Endothelial cell of umbilical vein (primary cell): ENCODE data around the gene RAB40B. TPM values are rescaled to one million over a fixed set of nuclear protein-coding genes. Genes with fewer than 3 reads are reported as not detected.

Experiments used
- BruUV-seq: library from RNA; stranded (reverse); fragments of 400-500 nt; replicated peaks from 2 replicates; lab custom pipeline; 2021; lab: Mats Ljungman, UMichigan
- CTCF ChIA-PET: fragments of 300-600, 350-600 bp; sonication (Branson Sonifier 250); formaldehyde crosslinking; loops from one replicate; lab custom pipeline; 2021; ENCODE audit warnings: antibody characterized with exemption, inconsistent platforms; lab: Charles Lee
- POLR2A ChIA-PET: fragments of 300-600, 350-600 bp; sonication (Branson Sonifier 250); formaldehyde crosslinking; loops from one replicate; lab custom pipeline; 2021; ENCODE audit warnings: antibody characterized with exemption, inconsistent platforms; lab: Charles Lee
- DNase-seq: peaks from one replicate; pipeline ENCODE4 v3.0.0-alpha.2; 2011; ENCODE audit warnings: low read depth, low spot score
- FAIRE-seq: peaks from 2 replicates; lab custom pipeline; 2011; peaks lifted over from hg19 to GRCh38; lab: Jason Lieb, UNC
- H2AFZ ChIP-seq: 2 replicates; pipeline ENCODE4 v1.6.0; 2012; ENCODE audit warnings: low read depth, low read length, control low read depth, inconsistent platforms
- H3K27ac ChIP-seq: 2 replicates; pipeline ENCODE4 v1.5.1; 2011; ENCODE audit warnings: low read depth, mild to moderate bottlenecking, control low read depth, low read length, moderate library complexity; ENCODE audit not compliant: insufficient read depth
- H3K27me3 ChIP-seq, 2 experiments: 2 replicates each; pipeline versions ENCODE4 v1.6.0 to v1.6.1; 2011; ENCODE audit warnings: low read length in 2 of 2, mixed read lengths in 1 of 2; ENCODE audit not compliant: control insufficient read depth in 2 of 2, insufficient read depth in 2 of 2
- H3K36me3 ChIP-seq, 2 experiments: 2 replicates in 1 of 2; 3 replicates in 1 of 2; pipeline ENCODE4 v1.5.1; 2011; ENCODE audit warnings: low read length in 2 of 2, mild to moderate bottlenecking in 1 of 2, moderate library complexity in 1 of 2; ENCODE audit not compliant: control insufficient read depth in 2 of 2, insufficient read depth in 2 of 2; ENCODE audit errors: extremely low read depth in 1 of 2
- H3K4me1 ChIP-seq: 3 replicates; pipeline ENCODE4 v1.5.1; 2011; ENCODE audit warnings: mild to moderate bottlenecking, low read length; ENCODE audit not compliant: control insufficient read depth, insufficient read depth; ENCODE audit errors: extremely low read depth
- H3K4me2 ChIP-seq: 2 replicates; pipeline ENCODE4 v1.6.1; 2011; ENCODE audit warnings: low read length, control low read depth, mixed read lengths; ENCODE audit not compliant: insufficient read depth
- H3K4me3 ChIP-seq, 3 experiments: fragments of 200-600 bp in 1 of 3; sonication (generic), shearing (Covaris generic) in 1 of 3; replicated peaks in 1 of 3; 2 replicates each; pipeline ENCODE4 v1.5.1; 2011 to 2016; ENCODE audit warnings: control low read depth in 3 of 3, low read length in 3 of 3, mild to moderate bottlenecking in 2 of 3, inconsistent platforms in 1 of 3, low read depth in 1 of 3, moderate library complexity in 1 of 3; ENCODE audit not compliant: insufficient read depth in 1 of 3
- H3K79me2 ChIP-seq: 2 replicates; pipeline ENCODE4 v1.6.0; 2012; ENCODE audit warnings: low read length, inconsistent platforms; ENCODE audit not compliant: control insufficient read depth, insufficient read depth
- H3K9ac ChIP-seq: replicated peaks from 2 replicates; pipeline ENCODE3; 2011; ENCODE audit warnings: low read length, control low read depth; ENCODE audit not compliant: insufficient read depth; ENCODE audit errors: extremely low read depth
- H3K9me1 ChIP-seq: replicated peaks from 3 replicates; pipeline ENCODE4 v1.6.0; 2011; ENCODE audit warnings: mild to moderate bottlenecking, low read length; ENCODE audit not compliant: control insufficient read depth, insufficient read depth; ENCODE audit errors: extremely low read depth
- H3K9me3 ChIP-seq: replicated peaks from 2 replicates; pipeline ENCODE4 v1.5.1; 2012; ENCODE audit warnings: low read length, inconsistent platforms; ENCODE audit not compliant: control insufficient read depth, insufficient read depth
- H4K20me1 ChIP-seq: replicated peaks from 2 replicates; pipeline ENCODE3; 2011; ENCODE audit warnings: mild to moderate bottlenecking, low read length; ENCODE audit not compliant: control insufficient read depth, insufficient read depth; ENCODE audit errors: extremely low read depth
- EZH2 ChIP-seq: IDR thresholded peaks from 2 replicates; pipeline ENCODE4 v1.6.1; 2012; ENCODE audit warnings: borderline replicate concordance, low read depth, mild to moderate bottlenecking, moderate library complexity, low read length, inconsistent platforms; ENCODE audit not compliant: severe bottlenecking
- FOS ChIP-seq: IDR thresholded peaks from 2 replicates; pipeline ENCODE4 v1.6.1; 2011; ENCODE audit warnings: mild to moderate bottlenecking, low read length, moderate library complexity, borderline replicate concordance; ENCODE audit not compliant: insufficient read depth
- GATA2 ChIP-seq: IDR thresholded peaks from 2 replicates; pipeline ENCODE4 v1.7.0; 2011; ENCODE audit warnings: low read depth, mild to moderate bottlenecking, moderate library complexity, mixed read lengths, low read length; ENCODE audit not compliant: insufficient read length, insufficient read depth
- JUN ChIP-seq: IDR thresholded peaks from 2 replicates; pipeline ENCODE4 v1.6.1; 2011; ENCODE audit warnings: borderline replicate concordance, low read depth; ENCODE audit not compliant: insufficient read length, insufficient read depth
- MYC ChIP-seq: IDR thresholded peaks from one replicate; pipeline ENCODE4 v1.6.1; 2011; ENCODE audit warnings: mild to moderate bottlenecking, low read depth, low read length
- POLR2A ChIP-seq: IDR thresholded peaks from 2 replicates; pipeline ENCODE4 v1.6.1; 2012; ENCODE audit warnings: low read depth, mild to moderate bottlenecking, control low read depth, low read length
- POLR2AphosphoS5 ChIP-seq: IDR thresholded peaks from 2 replicates; pipeline ENCODE4 v1.6.1; 2012; ENCODE audit warnings: low read depth, mild to moderate bottlenecking, control low read depth, low read length, moderate library complexity; ENCODE audit not compliant: insufficient read depth
- dilution Hi-C: fragments of 300-500 bp; cut with MboI; formaldehyde crosslinking; loops from one replicate; pipeline ENCODE4 v1.15.0; 2019; ENCODE audit warnings: low sequenced_read_pairs; ENCODE audit not compliant: extremely low pct_ligation_motif_present
- intact Hi-C: fragments of 100-400 bp; cut with micrococcal nuclease; formaldehyde crosslinking; loops from one replicate; pipeline ENCODE4 v1.10.0; 2022
- polyA plus RNA-seq, 4 experiments: library from polyadenylated mRNA; depleted of rRNA in 3 of 4; stranded (reverse) in 3 of 4; unstranded in 1 of 4; fragments of >200 nt; gene quantifications; 2 replicates each; pipeline versions ENCODE4 v1.2.1 to v1.2.3, GENCODE V29; 2011 to 2012; ENCODE audit warnings: missing spikeins in 1 of 4
- total RNA-seq: library from RNA; stranded (reverse); gene quantifications from 2 replicates; pipeline ENCODE4 v1.2.3, GENCODE V29; 2021
- TF ChIP-seq, protein P1 (sequence below): IDR thresholded peaks from 2 replicates; pipeline ENCODE4 v1.6.1; 2011; ENCODE audit not compliant: insufficient read depth, insufficient read length
- TF ChIP-seq, protein P2 (sequence below), 2 donors: IDR thresholded peaks; 1 replicate in 1 of 2; 2 replicates in 1 of 2; pipeline ENCODE4 v1.5.1; 2011; ENCODE audit warnings: low read length in 2 of 2, mild to moderate bottlenecking in 2 of 2, moderate library complexity in 2 of 2, control low read depth in 1 of 2, inconsistent platforms in 1 of 2, low read depth in 1 of 2; ENCODE audit not compliant: insufficient read depth in 1 of 2; ENCODE audit errors: extremely low read depth in 1 of 2

The RAB40B gene
- total and polyA plus RNA-seq, 2 donors (not counting 3 experiments of a cell fraction or from before 2014, with no cell fraction given): 5.5 to 9.3 TPM

DNA sequence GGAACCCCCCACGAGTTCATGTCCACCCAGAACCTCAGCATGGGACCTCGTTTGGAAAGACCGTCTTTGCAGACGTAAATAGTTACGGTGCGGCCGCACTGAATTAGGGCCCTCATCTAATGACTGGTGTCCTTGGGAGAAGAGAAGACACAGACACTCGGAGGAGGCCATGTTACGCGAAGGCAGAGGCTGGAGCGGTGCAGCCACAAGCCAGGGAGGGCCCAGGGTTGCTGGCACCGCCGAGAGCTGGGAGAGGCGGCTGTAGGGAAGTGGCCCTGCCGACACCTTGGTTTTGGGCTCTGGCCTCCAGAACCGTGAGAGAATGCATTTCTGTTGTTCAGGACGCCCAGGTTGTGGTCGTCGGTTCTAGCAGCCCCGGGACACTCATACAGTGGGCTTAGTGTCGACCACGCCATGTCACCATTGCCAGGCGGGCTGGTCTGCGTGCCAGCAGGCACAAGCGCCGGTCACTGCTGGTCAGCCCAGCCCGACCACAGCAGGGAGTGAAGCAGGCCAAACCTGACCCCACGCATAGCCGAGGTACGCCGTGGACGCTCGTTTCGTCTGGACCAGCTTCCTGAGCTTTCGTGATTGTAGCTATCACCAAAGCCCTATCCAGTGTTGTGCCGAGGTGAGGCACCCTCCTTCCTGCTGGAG is 39.6 kb downstream of the RAB40B start:
- FAIRE-seq (no peak), DNase-seq (no peak)
- Histone ChIP-seq H3K36me3 (no peaks in the 10 kb centered on the region), H3K4me3 (no peak overlapping the region), H3K4me1 (no peaks in the 10 kb centered on the region), H4K20me1 (no peaks in the 10 kb centered on the region), H3K9me3 (no peaks in the 10 kb centered on the region), H2AFZ (no peak overlapping the region), H3K4me2 (no peak overlapping the region), H3K27ac (no peak overlapping the region), H3K9me1 (no peaks in the 10 kb centered on the region), H3K79me2 (no peaks in the 10 kb centered on the region), H3K9ac (no peak overlapping the region), H3K27me3 (no peaks in the 10 kb centered on the region)
- dilution Hi-C loops (no loop called here), intact Hi-C loops (no loop called here)
- POLR2A ChIA-PET: no interaction called here
- no TSS peak for BruUV-seq
- CTCF ChIA-PET: no interaction called here
- TF ChIP-seq GATA2 (no peak), MYC (no peak), FOS (no peak), POLR2A (no peak), POLR2AphosphoS5 (no peak), JUN (no peak), EZH2 (no peak)
- TF ChIP-seq, protein P1, sequence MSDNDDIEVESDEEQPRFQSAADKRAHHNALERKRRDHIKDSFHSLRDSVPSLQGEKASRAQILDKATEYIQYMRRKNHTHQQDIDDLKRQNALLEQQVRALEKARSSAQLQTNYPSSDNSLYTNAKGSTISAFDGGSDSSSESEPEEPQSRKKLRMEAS: no peak
- TF ChIP-seq, protein P2, sequence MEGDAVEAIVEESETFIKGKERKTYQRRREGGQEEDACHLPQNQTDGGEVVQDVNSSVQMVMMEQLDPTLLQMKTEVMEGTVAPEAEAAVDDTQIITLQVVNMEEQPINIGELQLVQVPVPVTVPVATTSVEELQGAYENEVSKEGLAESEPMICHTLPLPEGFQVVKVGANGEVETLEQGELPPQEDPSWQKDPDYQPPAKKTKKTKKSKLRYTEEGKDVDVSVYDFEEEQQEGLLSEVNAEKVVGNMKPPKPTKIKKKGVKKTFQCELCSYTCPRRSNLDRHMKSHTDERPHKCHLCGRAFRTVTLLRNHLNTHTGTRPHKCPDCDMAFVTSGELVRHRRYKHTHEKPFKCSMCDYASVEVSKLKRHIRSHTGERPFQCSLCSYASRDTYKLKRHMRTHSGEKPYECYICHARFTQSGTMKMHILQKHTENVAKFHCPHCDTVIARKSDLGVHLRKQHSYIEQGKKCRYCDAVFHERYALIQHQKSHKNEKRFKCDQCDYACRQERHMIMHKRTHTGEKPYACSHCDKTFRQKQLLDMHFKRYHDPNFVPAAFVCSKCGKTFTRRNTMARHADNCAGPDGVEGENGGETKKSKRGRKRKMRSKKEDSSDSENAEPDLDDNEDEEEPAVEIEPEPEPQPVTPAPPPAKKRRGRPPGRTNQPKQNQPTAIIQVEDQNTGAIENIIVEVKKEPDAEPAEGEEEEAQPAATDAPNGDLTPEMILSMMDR (IDR thresholded peaks at IDR 0.05; ENCODE audit: extremely low read depth in 1 of 2, insufficient read depth in 1 of 2, low read depth in 1 of 2, low read length in 2 of 2): no peak
